Measurements from ENCODE around the gene AFAP1. TPM values are rescaled to one million over a fixed set of nuclear protein-coding genes. Genes with fewer than 3 reads are reported as not detected.

Gene AFAP1
- polyA plus RNA-seq, 1 experiment, result 61.7 TPM

DNA sequence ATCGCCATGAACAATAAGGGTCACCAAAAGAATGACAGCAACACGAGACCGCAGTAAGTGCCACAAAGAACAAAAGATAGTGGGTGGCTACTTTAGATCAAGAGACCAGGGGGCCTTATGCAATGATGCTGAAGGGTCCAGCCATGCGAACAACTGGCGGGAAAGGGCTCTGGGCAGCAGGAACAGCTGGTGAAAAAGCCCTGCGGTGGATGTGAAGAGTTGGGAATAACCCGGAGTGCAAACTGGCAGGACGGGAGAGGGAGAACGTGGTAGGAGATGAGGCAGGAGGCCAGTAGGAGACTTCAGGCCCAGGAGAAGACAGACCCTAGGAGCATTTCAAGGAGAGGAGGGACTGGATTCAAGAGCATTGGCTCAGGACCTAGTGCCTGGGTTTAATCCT is 120.2 kb downstream of the AFAP1 start:
- Histone ChIP-seq H3K4me3 (ENCODE audit: low read depth, low read length) (no peak overlapping the region), H3K27me3 (ENCODE audit: control insufficient read depth, insufficient read depth, low read length) (no peaks in the 10 kb centered on the region), H3K27ac (ENCODE audit: low read depth, low read length) (no peak overlapping the region), H3K9me3 (ENCODE audit: control insufficient read depth, insufficient read depth, low read length) (no peaks in the 10 kb centered on the region)
- ChIA-PET POLR2A (no interaction called here), CTCF (interaction anchor here (1.7 kb wide), 1 partner anchor 169 kb away, joined by 4 read pairs; no protein-coding TSS in a partner anchor)
- no peak for DNase-seq (ENCODE audit: low read depth, low spot score)
- TF ChIP-seq, protein P1, sequence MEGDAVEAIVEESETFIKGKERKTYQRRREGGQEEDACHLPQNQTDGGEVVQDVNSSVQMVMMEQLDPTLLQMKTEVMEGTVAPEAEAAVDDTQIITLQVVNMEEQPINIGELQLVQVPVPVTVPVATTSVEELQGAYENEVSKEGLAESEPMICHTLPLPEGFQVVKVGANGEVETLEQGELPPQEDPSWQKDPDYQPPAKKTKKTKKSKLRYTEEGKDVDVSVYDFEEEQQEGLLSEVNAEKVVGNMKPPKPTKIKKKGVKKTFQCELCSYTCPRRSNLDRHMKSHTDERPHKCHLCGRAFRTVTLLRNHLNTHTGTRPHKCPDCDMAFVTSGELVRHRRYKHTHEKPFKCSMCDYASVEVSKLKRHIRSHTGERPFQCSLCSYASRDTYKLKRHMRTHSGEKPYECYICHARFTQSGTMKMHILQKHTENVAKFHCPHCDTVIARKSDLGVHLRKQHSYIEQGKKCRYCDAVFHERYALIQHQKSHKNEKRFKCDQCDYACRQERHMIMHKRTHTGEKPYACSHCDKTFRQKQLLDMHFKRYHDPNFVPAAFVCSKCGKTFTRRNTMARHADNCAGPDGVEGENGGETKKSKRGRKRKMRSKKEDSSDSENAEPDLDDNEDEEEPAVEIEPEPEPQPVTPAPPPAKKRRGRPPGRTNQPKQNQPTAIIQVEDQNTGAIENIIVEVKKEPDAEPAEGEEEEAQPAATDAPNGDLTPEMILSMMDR (IDR thresholded peaks at IDR 0.05; ENCODE audit: low read depth, low read length), result no peak

DNA sequence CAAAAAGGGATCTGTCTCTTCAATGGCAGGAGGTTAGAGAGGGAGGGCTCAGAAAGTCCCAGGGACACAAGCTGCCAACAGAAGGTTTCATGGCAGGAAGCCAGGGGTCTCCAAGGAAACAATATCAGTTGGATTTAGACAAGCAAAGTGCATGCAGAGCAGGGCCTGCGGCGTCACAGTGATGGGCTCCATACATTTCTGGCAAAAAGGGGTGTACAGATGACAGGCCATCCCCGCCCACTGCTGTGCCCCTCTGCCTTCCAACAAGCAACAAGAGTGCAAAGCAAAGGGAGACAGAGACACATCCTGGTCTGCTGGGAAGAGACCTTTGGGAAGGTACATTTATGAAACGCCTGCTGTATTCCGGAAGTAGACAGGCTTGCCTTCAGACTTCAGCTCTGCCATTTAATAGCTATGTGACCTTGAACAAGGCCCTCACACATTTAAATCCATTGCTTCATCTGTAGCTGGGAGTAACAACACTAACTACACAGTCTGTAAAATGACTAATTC is 121.2 kb downstream of the AFAP1 start:
- Histone ChIP-seq H3K27ac (ENCODE audit: low read depth, low read length) (no peak overlapping the region), H3K27me3 (ENCODE audit: control insufficient read depth, insufficient read depth, low read length) (no peaks in the 10 kb centered on the region), H3K4me3 (ENCODE audit: low read depth, low read length) (no peak overlapping the region), H3K9me3 (ENCODE audit: control insufficient read depth, insufficient read depth, low read length) (no peaks in the 10 kb centered on the region)
- TF ChIP-seq, protein P1 (IDR thresholded peaks at IDR 0.05; ENCODE audit: low read depth, low read length), result no peak
- CTCF ChIA-PET, result interaction anchor here (1.6 kb wide), 1 partner anchor 16 kb away, joined by 5 read pairs; no protein-coding TSS in a partner anchor
- DNase-seq (ENCODE audit: low read depth, low spot score), result no peak
- POLR2A ChIA-PET, result interaction anchor here (1.0 kb wide), 1 partner anchor 14 kb away, joined by 3 read pairs; no protein-coding TSS in a partner anchor

DNA sequence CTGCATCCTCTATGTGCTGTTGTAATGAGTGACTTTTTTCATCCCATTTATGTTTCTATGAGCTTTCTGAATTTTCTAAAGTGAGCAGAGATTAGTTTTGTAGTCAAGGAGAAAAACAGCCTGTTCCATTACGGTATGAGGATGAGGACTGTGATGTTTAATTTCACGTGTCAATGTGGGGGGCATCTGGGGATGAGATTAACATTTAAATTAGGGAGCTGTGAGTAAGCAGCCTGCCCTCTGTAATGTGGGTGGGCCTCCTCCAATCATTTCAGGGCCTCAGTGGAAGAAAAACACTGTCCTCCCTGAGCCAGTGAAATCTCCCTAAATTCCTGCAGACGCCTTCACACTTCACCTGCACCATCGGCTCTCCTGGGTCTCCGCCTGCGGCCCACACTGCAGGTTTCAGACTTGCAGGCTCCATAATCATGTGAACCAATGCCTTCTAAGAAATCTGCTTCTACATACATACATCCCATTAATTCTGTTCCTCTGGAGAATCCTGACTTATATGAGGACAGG is 121.7 kb downstream of the AFAP1 start:
- TF ChIP-seq, protein P1 (IDR thresholded peaks at IDR 0.05; ENCODE audit: low read depth, low read length), result no peak
- Histone ChIP-seq H3K27me3 (ENCODE audit: control insufficient read depth, insufficient read depth, low read length) (no peaks in the 10 kb centered on the region), H3K4me3 (ENCODE audit: low read depth, low read length) (no peak overlapping the region), H3K27ac (ENCODE audit: low read depth, low read length) (no peak overlapping the region), H3K9me3 (ENCODE audit: control insufficient read depth, insufficient read depth, low read length) (no peaks in the 10 kb centered on the region)
- ChIA-PET POLR2A (interaction anchor here (1.0 kb wide), 2 partner anchors 10 to 14 kb away, joined by 3 to 4 read pairs; no protein-coding TSS in a partner anchor), CTCF (interaction anchor here (1.6 kb wide), 1 partner anchor 16 kb away, joined by 5 read pairs; no protein-coding TSS in a partner anchor)
- no peak for DNase-seq (ENCODE audit: low read depth, low spot score)

DNA sequence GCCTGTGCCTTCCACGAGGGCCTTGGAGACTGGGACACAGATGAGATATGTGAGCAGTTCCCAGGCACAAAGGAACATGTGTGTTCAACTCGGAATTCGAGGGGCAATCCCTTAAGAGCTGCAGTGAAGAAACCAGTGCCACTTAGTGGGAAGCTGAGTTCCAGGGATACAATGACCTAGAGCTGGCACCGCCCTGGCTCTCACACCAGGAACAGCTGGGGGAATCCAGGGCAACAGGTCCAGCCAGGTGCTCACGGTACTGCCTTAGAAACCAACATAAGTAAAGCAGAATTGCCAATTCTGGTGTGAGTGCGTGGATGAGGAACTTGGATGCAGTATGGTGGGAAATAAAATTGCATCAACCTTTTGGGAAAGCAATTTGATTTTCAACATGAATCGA is 122.9 kb downstream of the AFAP1 start:
- Histone ChIP-seq H3K27me3 (ENCODE audit: control insufficient read depth, insufficient read depth, low read length) (no peaks in the 10 kb centered on the region), H3K27ac (ENCODE audit: low read depth, low read length) (peak overlapping the region; percentile 13), H3K9me3 (ENCODE audit: control insufficient read depth, insufficient read depth, low read length) (no peaks in the 10 kb centered on the region), H3K4me3 (ENCODE audit: low read depth, low read length) (no peak overlapping the region)
- TF ChIP-seq, protein P1 (IDR thresholded peaks at IDR 0.05; ENCODE audit: low read depth, low read length), result no peak
- no peak for DNase-seq (ENCODE audit: low read depth, low spot score)
- CTCF ChIA-PET, result interaction anchor here (1.0 kb wide), 1 partner anchor 12 kb away, joined by 5 read pairs; no protein-coding TSS in a partner anchor
- POLR2A ChIA-PET, result no interaction called here

DNA sequence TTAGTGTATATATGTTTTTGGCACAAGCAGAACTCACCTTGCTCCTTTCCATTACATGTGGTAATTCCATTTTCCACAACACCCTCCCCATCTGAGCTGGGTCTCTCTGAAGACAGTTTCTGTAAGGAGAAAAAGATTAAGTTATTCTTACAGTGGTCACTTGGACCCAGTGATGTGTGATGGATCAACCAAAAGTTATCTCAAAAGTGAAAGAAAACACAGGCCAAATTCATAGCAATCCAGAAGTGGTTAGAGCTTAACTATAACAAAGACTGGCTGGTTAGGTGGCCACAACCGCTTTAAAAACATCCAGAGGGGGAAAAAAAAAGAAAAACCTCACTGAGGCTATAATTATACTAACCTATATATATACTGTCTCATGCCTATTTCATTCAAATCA is 123.7 kb downstream of the AFAP1 start:
- no peaks in the 10 kb centered on the region; the same call in 1 of the 2 replicates for H3K9me3 ChIP-seq (ENCODE audit: control insufficient read depth, insufficient read depth, low read length)
- H3K27ac ChIP-seq (ENCODE audit: low read depth, low read length), result peak overlapping the region; percentile 11
- ChIA-PET POLR2A (interaction anchor here (0.7 kb wide), 2 partner anchors 27 to 122 kb away, joined by 3 to 4 read pairs; no protein-coding TSS in a partner anchor), CTCF (interaction anchor here (0.5 to 0.7 kb wide), 2 partner anchors 66 to 120 kb away, joined by 4 read pairs; no protein-coding TSS in a partner anchor)
- TF ChIP-seq, protein P1 (IDR thresholded peaks at IDR 0.05; ENCODE audit: low read depth, low read length), result no peak
- no peaks in the 10 kb centered on the region for H3K27me3 ChIP-seq (ENCODE audit: control insufficient read depth, insufficient read depth, low read length)
- no peak overlapping the region for H3K4me3 ChIP-seq (ENCODE audit: low read depth, low read length)
- DNase-seq (ENCODE audit: low read depth, low spot score), result no peak

Measured in AG04450 (cell line).